Thyroid gland (tissue), 4 donors: ENCODE data around the gene USP15. TPM values are rescaled to one million over a fixed set of nuclear protein-coding genes. Genes with fewer than 3 reads are reported as not detected.

Source experiments
- DNase-seq, 2 donors: peaks; one replicate each; pipeline ENCODE4 v3.0.0-alpha.2; 2019
- H3K27ac ChIP-seq, 3 donors: fragments of 200-600 bp; sonication (generic); 1 replicate in 2 of 3; 2 replicates in 1 of 3; pipeline ENCODE4 v1.5.1; 2016 to 2019; ENCODE audit warnings: mild to moderate bottlenecking in 1 of 3, moderate library complexity in 1 of 3
- H3K27me3 ChIP-seq: fragments of 200-600 bp; sonication (generic); one replicate; pipeline ENCODE4 v1.5.1; 2019
- H3K36me3 ChIP-seq, 2 donors: fragments of 200-600 bp; sonication (generic); one replicate each; pipeline ENCODE4 v1.5.1; 2016 to 2019
- H3K4me1 ChIP-seq, 2 donors: fragments of 200-600 bp; sonication (generic); one replicate each; pipeline ENCODE4 v1.5.1; 2017 to 2019
- H3K4me3 ChIP-seq, 3 donors: fragments of 200-600 bp; sonication (generic); replicated peaks in 1 of 3; 1 replicate in 2 of 3; 2 replicates in 1 of 3; pipeline ENCODE4 v1.5.1; 2016; ENCODE audit warnings: mild to moderate bottlenecking in 1 of 3
- H3K9me3 ChIP-seq: fragments of 200-600 bp; sonication (generic); one replicate; pipeline ENCODE4 v1.5.1; 2017
- POLR2A ChIP-seq, 2 donors: fragments of 450-650 bp; IDR thresholded peaks; one replicate each; pipeline ENCODE4 v1.6.1; 2017; ENCODE audit warnings: antibody characterized with exemption in 2 of 2, mild to moderate bottlenecking in 2 of 2, moderate library complexity in 1 of 2
- WGBS, 2 donors: methylation state at CpG; one replicate each; pipeline ENCODE4 v1.1.5; 2017; 5-methylcytosine and 5-hydroxymethylcytosine counted together
- intact Hi-C: fragments of 100-400 bp; cut with DNase I; formaldehyde crosslinking; loops from one replicate; pipeline ENCODE4 v1.15.1; 2023
- total RNA-seq, 4 donors: library from RNA; depleted of rRNA; stranded (reverse); fragments of >200 nt; gene quantifications; one replicate each; pipeline ENCODE4 v1.2.3, GENCODE V29; 2016
- TF ChIP-seq, protein P1 (sequence below), 6 experiments: fragments of 200-600 bp in 3 of 6; fragments of 450-650 bp in 3 of 6; sonication (generic) in 3 of 6; IDR thresholded peaks; one replicate each; pipeline ENCODE4 v1.5.1; 2016 to 2019; ENCODE audit warnings: antibody characterized with exemption in 6 of 6, mild to moderate bottlenecking in 2 of 6, inconsistent platforms in 1 of 6, moderate library complexity in 1 of 6

The USP15 gene
- total RNA-seq, 4 donors from 2014 or later, result 57.3 to 139 (median 70.2) TPM

DNA sequence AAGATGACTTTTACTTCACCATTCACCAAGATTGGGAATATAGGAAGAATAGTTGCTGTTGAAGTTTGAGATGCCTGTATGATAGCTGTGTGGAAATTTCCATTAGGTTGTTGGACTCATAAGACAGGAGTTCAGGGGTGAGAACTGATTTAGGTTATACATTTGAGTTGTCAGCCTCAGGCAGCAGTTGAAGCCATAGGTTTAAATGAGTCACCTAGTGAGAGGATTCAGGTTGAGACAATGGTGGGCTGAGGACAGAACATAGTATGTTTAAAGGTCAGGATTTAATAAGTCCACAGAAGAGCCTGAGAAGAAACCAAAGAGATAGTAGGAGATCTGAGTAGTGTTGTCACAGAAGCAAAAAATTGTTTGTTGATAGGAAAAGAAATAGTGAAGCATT lies 142.8 kb downstream of the USP15 start:
- peaks cover 6 to 10% of the 10 kb centered on the region in 2 donors for H3K36me3 ChIP-seq
- H3K27me3 ChIP-seq, result no peaks in the 10 kb centered on the region
- DNase-seq, result no peak
- H3K9me3 ChIP-seq, result no peaks in the 10 kb centered on the region
- TF ChIP-seq, protein P1, sequence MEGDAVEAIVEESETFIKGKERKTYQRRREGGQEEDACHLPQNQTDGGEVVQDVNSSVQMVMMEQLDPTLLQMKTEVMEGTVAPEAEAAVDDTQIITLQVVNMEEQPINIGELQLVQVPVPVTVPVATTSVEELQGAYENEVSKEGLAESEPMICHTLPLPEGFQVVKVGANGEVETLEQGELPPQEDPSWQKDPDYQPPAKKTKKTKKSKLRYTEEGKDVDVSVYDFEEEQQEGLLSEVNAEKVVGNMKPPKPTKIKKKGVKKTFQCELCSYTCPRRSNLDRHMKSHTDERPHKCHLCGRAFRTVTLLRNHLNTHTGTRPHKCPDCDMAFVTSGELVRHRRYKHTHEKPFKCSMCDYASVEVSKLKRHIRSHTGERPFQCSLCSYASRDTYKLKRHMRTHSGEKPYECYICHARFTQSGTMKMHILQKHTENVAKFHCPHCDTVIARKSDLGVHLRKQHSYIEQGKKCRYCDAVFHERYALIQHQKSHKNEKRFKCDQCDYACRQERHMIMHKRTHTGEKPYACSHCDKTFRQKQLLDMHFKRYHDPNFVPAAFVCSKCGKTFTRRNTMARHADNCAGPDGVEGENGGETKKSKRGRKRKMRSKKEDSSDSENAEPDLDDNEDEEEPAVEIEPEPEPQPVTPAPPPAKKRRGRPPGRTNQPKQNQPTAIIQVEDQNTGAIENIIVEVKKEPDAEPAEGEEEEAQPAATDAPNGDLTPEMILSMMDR (IDR thresholded peaks at IDR 0.05), result no peak
- no peak for TF ChIP-seq POLR2A (IDR thresholded peaks at IDR 0.05)
- intact Hi-C loops, result no loop called here
- no peaks in the 10 kb centered on the region for H3K4me1 ChIP-seq
- H3K27ac ChIP-seq, result no peak overlapping the region
- H3K4me3 ChIP-seq, result no peak overlapping the region

- Histone ChIP-seq H3K27ac (no peak overlapping the region), H3K4me3 (no peak overlapping the region)
- intact Hi-C loops, result no loop called here
Observed at GRCh38 chr12:62407587-62407986, 147.4 kb downstream of the USP15 start.

GRCh38 chr12:62409068-62409467 lies 148.9 kb downstream of the USP15 start:
- Histone ChIP-seq H3K4me3 (no peak overlapping the region), H3K27ac (no peak overlapping the region), H3K36me3 (peaks cover 3 to 4% of the 10 kb centered on the region in 2 donors), H3K27me3 (no peaks in the 10 kb centered on the region), H3K9me3 (no peaks in the 10 kb centered on the region), H3K4me1 (no peaks in the 10 kb centered on the region)
- TF ChIP-seq, protein P1 (IDR thresholded peaks at IDR 0.05), result no peak
- TF ChIP-seq POLR2A (IDR thresholded peaks at IDR 0.05), result no peak
- intact Hi-C loops, result no loop called here
- WGBS, 2 donors, result 87 to 88% methylated on average over 3 of the region's 3 CpGs
- DNase-seq, result no peak

More at GRCh38 chr12:62407587-62407986, 147.4 kb downstream of the USP15 start:
- no peak for DNase-seq
- no peaks in the 10 kb centered on the region for H3K27me3 ChIP-seq
- 78 to 92% methylated on average over 1 of the region's 1 CpG for WGBS, 2 donors
- H3K4me1 ChIP-seq, result no peaks in the 10 kb centered on the region
- no peak for TF ChIP-seq POLR2A (IDR thresholded peaks at IDR 0.05)
- TF ChIP-seq, protein P1 (IDR thresholded peaks at IDR 0.05), result no peak
- no peaks in the 10 kb centered on the region for H3K9me3 ChIP-seq
- H3K36me3 ChIP-seq, result peaks cover 3 to 4% of the 10 kb centered on the region in 2 donors

DNA sequence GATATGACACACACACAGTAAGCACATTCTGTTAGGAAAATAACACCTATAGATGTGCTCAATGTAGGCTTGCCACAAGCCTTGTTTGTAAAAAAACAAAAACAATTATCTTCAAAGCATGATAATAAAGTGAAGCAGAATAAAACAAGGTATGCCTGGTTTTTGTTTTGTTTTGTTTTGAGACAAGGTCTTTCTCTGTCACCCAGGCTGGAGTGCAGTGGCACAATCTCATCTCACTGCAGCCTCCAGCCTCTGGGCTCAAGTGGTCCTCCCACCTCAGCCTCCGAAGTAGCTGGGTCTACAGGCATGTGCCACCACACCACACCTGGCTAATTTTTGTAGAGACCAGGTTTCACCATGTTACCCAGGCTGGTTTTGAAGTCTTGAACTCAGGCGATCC lies 154.0 kb downstream of the USP15 start:
- Histone ChIP-seq H3K9me3 (no peaks in the 10 kb centered on the region), H3K27ac (no peak overlapping the region), H3K27me3 (no peaks in the 10 kb centered on the region), H3K4me3 (no peak overlapping the region), H3K4me1 (no peaks in the 10 kb centered on the region), H3K36me3 (no peaks in the 10 kb centered on the region)
- intact Hi-C loops, result no loop called here
- no peak for DNase-seq
- WGBS, 2 donors, result 100% methylated on average over 2 of the region's 2 CpGs
- no peak for TF ChIP-seq POLR2A (IDR thresholded peaks at IDR 0.05)
- TF ChIP-seq, protein P1 (IDR thresholded peaks at IDR 0.05), result no peak

- Histone ChIP-seq H3K36me3 (no peaks in the 10 kb centered on the region), H3K27me3 (no peaks in the 10 kb centered on the region), H3K4me3 (no peak overlapping the region), H3K4me1 (no peaks in the 10 kb centered on the region), H3K9me3 (no peaks in the 10 kb centered on the region), H3K27ac (no peak overlapping the region)
- TF ChIP-seq, protein P1 (IDR thresholded peaks at IDR 0.05), result no peak
- no peak for TF ChIP-seq POLR2A (IDR thresholded peaks at IDR 0.05)
- 85 to 86% methylated on average over 3 of the region's 3 CpGs for WGBS, 2 donors
- intact Hi-C loops, result no loop called here
- no peak for DNase-seq
Observed at GRCh38 chr12:62426089-62426488, 165.9 kb downstream of the USP15 start.
